ENCODE results near the gene LAMA4.

Gene LAMA4

DNA sequence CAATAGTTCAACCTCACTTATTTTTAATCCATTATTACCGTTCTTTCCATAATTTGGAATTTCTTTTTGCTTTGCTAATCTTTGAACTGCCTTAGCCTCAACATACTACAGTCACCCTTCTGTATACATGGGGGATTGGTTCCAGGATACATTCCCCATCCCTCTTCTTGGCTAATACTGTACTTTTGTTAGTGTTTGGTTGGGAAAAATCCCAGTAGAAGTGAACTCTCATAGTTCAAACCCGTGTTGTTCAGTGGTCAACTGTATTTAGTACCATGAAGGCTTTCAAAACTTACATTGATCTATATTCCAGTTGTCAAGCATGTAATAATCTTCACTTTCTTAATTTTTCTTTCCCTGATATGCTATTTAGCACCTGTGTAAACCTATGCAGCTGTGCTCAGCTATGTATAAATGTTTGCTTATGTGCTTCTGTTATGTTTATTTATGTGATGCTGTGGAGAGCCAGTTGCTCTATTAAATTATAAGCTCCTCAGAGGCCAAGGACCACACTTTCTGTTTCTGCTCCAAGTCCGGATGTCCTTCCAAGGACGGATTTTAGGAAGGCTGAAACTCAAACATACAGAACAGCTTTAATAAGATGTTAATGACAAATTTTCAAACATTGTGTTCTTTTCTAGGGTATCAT lies 33.3 kb upstream of the LAMA4 start:
- FAIRE-seq (no peak), DNase-seq (ENCODE audit: insufficient read length, low spot score) (no peak)
- no peak for TF ChIP-seq POLR2A (IDR thresholded peaks at IDR 0.05; ENCODE audit: low read depth, low read length)

GRCh38 chr6:112286500-112287144 lies 32.3 kb upstream of the LAMA4 start:
- FAIRE-seq (no peak), DNase-seq (ENCODE audit: insufficient read length, low spot score) (no peak)
- TF ChIP-seq POLR2A (IDR thresholded peaks at IDR 0.05; ENCODE audit: low read depth, low read length) = no peak

- no peak for TF ChIP-seq POLR2A (IDR thresholded peaks at IDR 0.05; ENCODE audit: low read depth, low read length)
- no peak for DNase-seq (ENCODE audit: insufficient read length, low spot score)
- FAIRE-seq = no peak
Measured at GRCh38 chr6:112286010-112286409, 31.6 kb upstream of the LAMA4 start.

GRCh38 chr6:112284603-112285002 lies 30.2 kb upstream of the LAMA4 start:
- no peak for TF ChIP-seq POLR2A (IDR thresholded peaks at IDR 0.05; ENCODE audit: low read depth, low read length)
- no peak for DNase-seq (ENCODE audit: insufficient read length, low spot score)
- FAIRE-seq = no peak

- FAIRE-seq (no peak), DNase-seq (ENCODE audit: insufficient read length, low spot score) (no peak)
- TF ChIP-seq POLR2A (IDR thresholded peaks at IDR 0.05; ENCODE audit: low read depth, low read length) = no peak
Measured at GRCh38 chr6:112283621-112284020, 29.3 kb upstream of the LAMA4 start.

DNA sequence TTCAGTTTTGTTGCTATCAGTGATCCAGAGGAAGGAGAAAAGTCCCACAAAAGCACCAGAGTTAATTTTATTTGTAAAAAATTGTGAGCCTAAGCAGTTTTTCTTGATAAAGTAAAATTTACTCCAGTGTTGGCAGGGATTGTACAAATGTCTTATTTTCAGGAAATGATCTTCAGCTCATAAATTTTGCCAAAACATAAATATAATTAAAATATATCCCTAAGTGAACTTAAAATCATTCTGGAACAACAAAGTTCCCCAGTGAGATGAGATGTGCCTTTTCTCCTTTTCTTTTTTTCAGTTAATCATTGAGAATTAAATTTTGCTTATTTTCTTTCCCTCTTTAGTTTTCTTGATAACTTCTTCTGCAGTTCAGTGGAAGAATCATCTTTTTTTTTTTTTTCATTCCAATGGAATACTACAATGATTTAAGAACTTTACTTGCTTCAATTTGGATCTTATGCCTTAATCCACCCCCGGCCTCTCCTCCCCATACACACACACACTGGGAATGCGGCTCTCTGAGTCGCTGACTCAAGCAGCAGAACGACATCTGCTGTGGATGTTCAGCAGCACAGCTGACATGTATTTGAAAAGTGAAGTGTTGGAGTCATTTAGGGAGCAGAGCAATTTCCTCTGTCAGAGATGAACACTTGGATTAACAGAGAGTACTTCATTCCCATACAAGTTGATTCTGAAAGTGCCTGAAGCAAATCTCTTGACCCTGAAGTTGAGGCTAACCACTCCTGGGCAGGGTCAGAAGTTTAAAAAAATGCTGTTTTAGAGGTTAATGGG lies 27.7 kb upstream of the LAMA4 start:
- DNase-seq (ENCODE audit: insufficient read length, low spot score) (peak; percentile 28), FAIRE-seq (peak; percentile 84)
- TF ChIP-seq POLR2A (IDR thresholded peaks at IDR 0.05; ENCODE audit: low read depth, low read length) = no peak

- no peak for TF ChIP-seq POLR2A (IDR thresholded peaks at IDR 0.05; ENCODE audit: low read depth, low read length)
- DNase-seq (ENCODE audit: insufficient read length, low spot score) = no peak
- no peak for FAIRE-seq
Measured at GRCh38 chr6:112279031-112279935, 24.9 kb upstream of the LAMA4 start.

DNA sequence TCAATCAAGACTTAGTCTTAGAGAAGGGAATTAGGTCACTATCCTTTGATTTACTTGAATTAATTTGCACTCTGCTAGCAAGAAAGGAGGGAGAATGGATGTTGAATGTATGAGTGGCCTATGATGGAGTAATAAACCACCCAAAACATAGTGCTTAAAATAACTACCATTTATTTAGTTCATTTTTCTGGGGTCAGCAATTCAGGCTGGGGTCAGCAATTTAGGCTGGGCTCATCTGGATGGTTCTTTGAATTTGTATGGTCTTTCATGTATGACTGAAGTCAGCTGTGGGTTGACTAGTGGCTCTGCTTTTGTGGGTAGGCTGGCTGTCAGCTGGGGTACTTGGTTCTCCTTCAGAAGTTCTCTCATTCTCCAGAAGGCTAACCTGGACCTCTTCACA lies 21.0 kb upstream of the LAMA4 start:
- TF ChIP-seq POLR2A (IDR thresholded peaks at IDR 0.05; ENCODE audit: low read depth, low read length) = no peak
- FAIRE-seq (no peak), DNase-seq (ENCODE audit: insufficient read length, low spot score) (no peak)

DNA sequence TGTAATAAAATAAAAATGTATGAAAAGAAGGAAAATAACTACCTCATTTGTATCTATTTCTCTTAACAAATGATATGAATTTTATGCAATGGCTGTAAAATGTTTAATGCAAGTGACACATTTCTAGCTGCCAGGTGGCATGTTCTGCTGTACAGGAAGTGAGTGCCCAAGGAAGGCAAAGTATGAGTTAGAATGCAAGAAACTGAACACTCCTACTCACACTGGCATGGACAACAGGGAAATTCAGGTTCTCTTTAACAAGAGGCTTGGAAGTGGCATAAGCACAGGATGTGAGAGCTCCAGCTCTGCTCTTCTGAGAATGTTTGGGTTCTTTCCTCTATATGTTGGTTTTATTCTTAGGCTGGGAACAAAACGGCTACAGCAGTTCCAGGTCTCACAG lies 20.4 kb upstream of the LAMA4 start:
- DNase-seq (ENCODE audit: insufficient read length, low spot score) (no peak), FAIRE-seq (no peak)
- TF ChIP-seq POLR2A (IDR thresholded peaks at IDR 0.05; ENCODE audit: low read depth, low read length) = no peak

DNA sequence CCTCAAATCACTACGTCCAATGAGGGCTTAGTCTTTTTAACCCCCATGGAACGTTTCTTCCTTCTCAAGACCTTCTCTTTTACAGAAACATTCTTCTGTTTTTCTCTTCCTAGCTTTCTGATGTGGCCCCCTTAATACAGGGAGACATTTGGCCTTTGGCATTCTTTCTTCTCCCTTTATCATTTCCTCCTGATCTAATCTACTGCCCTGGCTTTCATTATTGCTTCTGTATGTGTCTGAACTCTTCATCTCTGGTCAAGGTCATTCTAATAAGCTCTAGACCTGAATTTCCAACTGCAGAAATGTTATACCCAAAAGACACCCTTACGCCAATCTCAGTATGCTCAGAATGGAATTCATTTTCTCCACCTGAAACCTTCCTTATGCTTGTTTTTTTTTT lies 18.4 kb upstream of the LAMA4 start:
- FAIRE-seq = no peak
- DNase-seq (ENCODE audit: insufficient read length, low spot score) = no peak
- no peak for TF ChIP-seq POLR2A (IDR thresholded peaks at IDR 0.05; ENCODE audit: low read depth, low read length)

DNA sequence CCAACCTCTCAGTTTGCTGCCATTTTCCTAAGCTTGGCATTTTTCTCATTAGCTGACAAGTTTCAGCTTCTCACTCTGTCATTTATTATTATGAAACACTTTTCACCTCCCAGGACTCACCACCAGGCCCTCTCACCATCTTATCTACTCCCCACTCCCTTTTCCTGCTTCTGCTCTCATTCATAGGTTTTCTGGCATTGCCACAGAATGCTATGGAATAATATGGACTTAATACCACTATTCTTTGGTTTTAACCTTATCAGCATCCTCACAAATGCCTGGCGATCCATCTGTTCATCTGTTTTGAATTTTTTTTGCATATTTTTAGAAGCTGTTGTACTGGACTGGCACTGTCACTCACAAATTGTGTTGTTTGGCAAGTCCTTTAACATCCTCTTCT lies 16.4 kb upstream of the LAMA4 start:
- DNase-seq (ENCODE audit: insufficient read length, low spot score) (no peak), FAIRE-seq (no peak)
- no peak for TF ChIP-seq POLR2A (IDR thresholded peaks at IDR 0.05; ENCODE audit: low read depth, low read length)

DNA sequence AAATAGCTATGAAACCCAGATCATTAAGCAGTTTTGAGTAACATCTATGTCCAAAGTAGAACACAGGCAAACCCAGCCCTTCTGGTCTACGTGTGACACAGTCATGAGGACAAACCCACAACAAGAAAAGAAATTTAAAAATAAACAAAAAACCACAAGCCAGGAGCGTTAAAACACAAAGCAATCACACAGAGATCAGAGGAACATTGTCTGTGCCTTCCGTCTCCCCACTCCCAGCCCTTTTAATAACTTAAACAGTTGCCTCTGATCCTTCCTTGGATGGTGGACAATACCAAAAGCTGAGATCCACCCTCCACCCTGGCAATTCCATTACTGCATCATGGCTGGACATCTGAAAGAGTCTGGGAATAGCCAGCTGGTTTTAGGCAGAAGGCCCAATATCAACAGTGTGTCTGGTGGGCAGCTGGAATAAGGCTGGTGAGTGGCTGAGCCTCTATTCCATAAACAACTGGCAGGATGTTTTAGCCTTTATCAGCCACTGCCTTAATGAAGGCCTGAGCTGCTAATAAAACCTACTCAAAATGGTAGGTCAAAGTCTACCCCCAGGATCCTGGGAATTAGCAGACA lies 15.7 kb upstream of the LAMA4 start:
- no peak for TF ChIP-seq POLR2A (IDR thresholded peaks at IDR 0.05; ENCODE audit: low read depth, low read length)
- DNase-seq (ENCODE audit: insufficient read length, low spot score) (no peak), FAIRE-seq (no peak)

DNA sequence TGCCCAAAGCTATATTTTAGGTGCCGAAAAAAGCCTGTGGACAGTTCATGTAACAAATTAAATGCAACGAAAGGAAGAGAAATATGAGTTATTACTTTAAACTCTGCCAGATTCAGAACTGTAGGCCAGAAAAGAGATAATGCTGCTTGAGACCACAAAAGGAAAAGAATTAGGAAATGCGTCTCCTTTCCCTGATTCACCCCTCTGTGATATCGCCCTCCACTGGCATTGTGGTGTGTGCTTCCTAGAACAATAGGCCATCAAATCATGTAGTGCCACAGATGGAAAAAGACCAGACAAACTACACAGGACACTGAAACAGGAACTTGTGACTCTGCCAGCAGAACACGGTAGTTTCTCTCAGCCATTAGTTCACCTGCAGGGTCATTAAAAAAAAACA lies 14.7 kb upstream of the LAMA4 start:
- no peak for DNase-seq (ENCODE audit: insufficient read length, low spot score)
- no peak for TF ChIP-seq POLR2A (IDR thresholded peaks at IDR 0.05; ENCODE audit: low read depth, low read length)
- FAIRE-seq = peak; percentile 36

All from H54 (cell line).